ENCODE data around the gene DAB2IP.

DNA sequence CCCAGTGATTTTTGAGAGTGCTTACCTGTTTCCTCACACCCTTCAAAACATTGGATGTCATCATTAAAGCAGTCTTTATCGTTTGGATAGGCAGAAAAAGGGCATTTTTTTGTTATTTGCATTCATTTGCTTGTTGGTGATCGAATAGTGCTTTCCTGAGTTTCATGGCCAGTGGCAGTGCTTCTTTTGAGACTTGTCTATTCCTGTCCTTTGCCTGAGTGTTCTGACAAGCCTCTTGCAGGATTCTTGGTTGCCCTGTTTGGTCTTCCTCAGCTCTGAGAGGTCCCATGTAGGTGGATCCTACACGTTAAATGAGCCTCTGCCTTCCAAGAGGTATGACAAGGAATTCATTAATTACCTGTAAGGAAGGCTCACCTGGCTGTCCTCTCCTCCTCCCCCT lies 52.8 kb downstream of the DAB2IP start:
- TF ChIP-seq ZSCAN30 (tag by site-specific recombination; IDR thresholded peaks at IDR 0.05) (no peak), ZNF501 (tag by site-specific recombination; IDR thresholded peaks at IDR 0.05) (no peak)
